ENCODE measurements around the gene GIT2. TPM values are rescaled to one million over a fixed set of nuclear protein-coding genes. Genes with fewer than 3 reads are reported as not detected.
A peak's percentile ranks its signal among the peaks of the same experiment; 100 is the strongest.

GIT2 gene
- total RNA-seq, 1 donor from 2014 or later: 41.4 TPM

GRCh38 chr12:110007881-110008280, 11.7 kb upstream of the GIT2 start:
- intact Hi-C loops (cut with micrococcal nuclease): no loop called here
- DNase-seq (no peak), ATAC-seq (no peak)

- ATAC-seq (no peak), DNase-seq (no peak)
- intact Hi-C loops (cut with micrococcal nuclease): no loop called here
Observed at GRCh38 chr12:110006115-110006514, 9.9 kb upstream of the GIT2 start.

GRCh38 chr12:110005319-110005973, 9.3 kb upstream of the GIT2 start:
- intact Hi-C loops (cut with micrococcal nuclease): no loop called here
- no peak for ATAC-seq

GRCh38 chr12:110004598-110004997, 8.4 kb upstream of the GIT2 start:
- ATAC-seq (no peak), DNase-seq (no peak)
- intact Hi-C loops (cut with micrococcal nuclease): no loop called here

More at GRCh38 chr12:110005319-110005973, 9.3 kb upstream of the GIT2 start:
- DNase-seq: no peak

GRCh38 chr12:110002676-110003515, 6.7 kb upstream of the GIT2 start:
- ATAC-seq (no peak), DNase-seq (no peak)
- intact Hi-C loops (cut with micrococcal nuclease): no loop called here

GRCh38 chr12:110001596-110001995, 5.4 kb upstream of the GIT2 start:
- DNase-seq (no peak), ATAC-seq (no peak)
- intact Hi-C loops (cut with micrococcal nuclease): no loop called here

GRCh38 chr12:109999983-110000505, 3.9 kb upstream of the GIT2 start:
- intact Hi-C loops (cut with micrococcal nuclease): no loop called here
- ATAC-seq (no peak), DNase-seq (peak; percentile 43)

GRCh38 chr12:109999649-109999971, 3.4 kb upstream of the GIT2 start:
- intact Hi-C loops (cut with micrococcal nuclease): no loop called here
- no peak for DNase-seq
- no peak for ATAC-seq

- intact Hi-C loops (cut with micrococcal nuclease): no loop called here
- ATAC-seq (peak; percentile 85), DNase-seq (peak; percentile 92)
Observed at GRCh38 chr12:109998904-109999648, 2.9 kb upstream of the GIT2 start, which contains the start of gene ANKRD13A. ANKRD13A (plus strand) TSS chr12:109999430; CDS start chr12:109999689, 259 bp downstream.

- no peak for DNase-seq
- intact Hi-C loops (cut with micrococcal nuclease): no loop called here
- no peak for ATAC-seq
Observed at GRCh38 chr12:109998241-109998903, 2.2 kb upstream of the GIT2 start.

- intact Hi-C loops (cut with micrococcal nuclease): no loop called here
- ATAC-seq (no peak), DNase-seq (no peak)
Observed at GRCh38 chr12:109997393-109997792, 1.2 kb upstream of the GIT2 start.

- intact Hi-C loops (cut with micrococcal nuclease): no loop called here
- ATAC-seq: no peak
- DNase-seq: no peak
Observed at GRCh38 chr12:109996483-109996853, 300 bp upstream of the GIT2 start.

GRCh38 chr12:109995361-109995685, 845 bp downstream of the GIT2 start:
- ATAC-seq: no peak
- no peak for DNase-seq
- intact Hi-C loops (cut with micrococcal nuclease): no loop called here

GRCh38 chr12:109994401-109995175, 1.6 kb downstream of the GIT2 start:
- ATAC-seq (no peak), DNase-seq (no peak)
- intact Hi-C loops (cut with micrococcal nuclease): no loop called here

GRCh38 chr12:109993091-109993490, 3.1 kb downstream of the GIT2 start:
- ATAC-seq (no peak), DNase-seq (no peak)
- intact Hi-C loops (cut with micrococcal nuclease): no loop called here

- DNase-seq (no peak), ATAC-seq (no peak)
- intact Hi-C loops (cut with micrococcal nuclease): no loop called here
Observed at GRCh38 chr12:109991586-109991985, 4.6 kb downstream of the GIT2 start.

- intact Hi-C loops (cut with micrococcal nuclease): no loop called here
- ATAC-seq: no peak
- DNase-seq: no peak
Observed at GRCh38 chr12:109989380-109989779, 6.8 kb downstream of the GIT2 start.

- DNase-seq: no peak
- intact Hi-C loops (cut with micrococcal nuclease): no loop called here
- ATAC-seq: no peak
Observed at GRCh38 chr12:109988903-109989302, 7.3 kb downstream of the GIT2 start.

- intact Hi-C loops (cut with micrococcal nuclease): no loop called here
- ATAC-seq (no peak), DNase-seq (no peak)
Observed at GRCh38 chr12:109988274-109988673, 7.9 kb downstream of the GIT2 start.
